PC-9 (cell line): ENCODE results near the gene THUMPD3. TPM values are rescaled to one million over a fixed set of nuclear protein-coding genes. Genes with fewer than 3 reads are reported as not detected.
A peak's percentile ranks its signal among the peaks of the same experiment; 100 is the strongest.

Experiments
- BruUV-seq: library from RNA; stranded (reverse); fragments of 400-500 nt; replicated peaks from 2 replicates; lab custom pipeline; 2021; lab: Mats Ljungman, UMichigan
- CTCF ChIA-PET: fragments of 300-600 bp; sonication (Branson Sonifier 250); formaldehyde crosslinking; loops from one replicate; lab custom pipeline; 2022; ENCODE audit warnings: antibody characterized with exemption; lab: Charles Lee
- POLR2A ChIA-PET: fragments of 300-600 bp; sonication (Branson Sonifier 250); formaldehyde crosslinking; loops from one replicate; lab custom pipeline; 2022; ENCODE audit warnings: antibody characterized with exemption; ENCODE audit not compliant: unreplicated experiment; lab: Charles Lee
- DNase-seq, 2 experiments: peaks; one replicate each; pipeline versions ENCODE4 v3.0.0 to v3.0.0-alpha.2; 2015 to 2022; ENCODE audit warnings: mixed read lengths in 1 of 2
- H2AFZ ChIP-seq: fragments of 200-600 bp; sonication (generic); 2 replicates; pipeline ENCODE4 v1.8.1; 2017; ENCODE audit warnings: antibody characterized with exemption
- H3F3A ChIP-seq: fragments of 200-600 bp; sonication (generic); 2 replicates; pipeline ENCODE4 v1.8.1; 2017; ENCODE audit warnings: antibody characterized with exemption, mild to moderate bottlenecking, low read depth; ENCODE audit not compliant: insufficient read depth
- H3K27ac ChIP-seq: fragments of 200-600 bp; sonication (generic); 2 replicates; pipeline ENCODE4 v1.6.1; 2016; ENCODE audit warnings: mixed run types
- H3K27me3 ChIP-seq: fragments of 200-600 bp; sonication (generic); 2 replicates; pipeline ENCODE4 v1.6.1; 2016; ENCODE audit warnings: low read depth, mixed run types; ENCODE audit not compliant: insufficient read depth
- H3K36me3 ChIP-seq: fragments of 200-600 bp; sonication (generic); 2 replicates; pipeline ENCODE4 v1.6.1; 2016; ENCODE audit warnings: low read depth, mixed run types
- H3K4me1 ChIP-seq: fragments of 200-600 bp; sonication (generic); replicated peaks from 2 replicates; pipeline ENCODE4 v1.6.1; 2016; ENCODE audit warnings: mixed run types; ENCODE audit not compliant: insufficient read depth
- H3K4me2 ChIP-seq: fragments of 200-600 bp; sonication (generic); 2 replicates; pipeline ENCODE4 v1.6.1; 2017; ENCODE audit warnings: mixed run types
- H3K4me3 ChIP-seq: fragments of 200-600 bp; sonication (generic); 2 replicates; pipeline ENCODE4 v1.6.1; 2016; ENCODE audit warnings: mixed run types
- H3K79me2 ChIP-seq: fragments of 200-600 bp; sonication (generic); 2 replicates; pipeline ENCODE4 v1.6.1; 2017; ENCODE audit warnings: low read depth, mixed run types
- H3K9me2 ChIP-seq: fragments of 200-600 bp; sonication (generic); 2 replicates; pipeline ENCODE4 v1.8.1; 2017; ENCODE audit warnings: mild to moderate bottlenecking; ENCODE audit not compliant: insufficient read depth
- H3K9me3 ChIP-seq: fragments of 200-600 bp; sonication (generic); 2 replicates; pipeline ENCODE4 v1.8.1; 2016; ENCODE audit warnings: low read depth; ENCODE audit not compliant: insufficient read depth
- H4K20me1 ChIP-seq: fragments of 200-600 bp; sonication (generic); 2 replicates; pipeline ENCODE4 v1.8.1; 2017; ENCODE audit not compliant: insufficient read depth
- CTCF ChIP-seq: fragments of 200-600 bp; sonication (generic); conservative IDR thresholded peaks from 2 replicates; pipeline ENCODE4 v1.6.1; 2017; ENCODE audit warnings: mixed run types, antibody characterized with exemption, mild to moderate bottlenecking, moderate library complexity
- EZH2 ChIP-seq: fragments of 200-600 bp; sonication (generic); IDR thresholded peaks from 2 replicates; pipeline ENCODE4 v1.8.0; 2017; ENCODE audit warnings: antibody characterized with exemption, low read depth
- intact Hi-C: fragments of 100-400 bp; cut with micrococcal nuclease; formaldehyde crosslinking; loops from one replicate; pipeline ENCODE4 v1.10.0; 2022; ENCODE audit not compliant: unreplicated experiment
- total RNA-seq: library from RNA; stranded (reverse); gene quantifications from 2 replicates; pipeline ENCODE4 v1.2.3, GENCODE V29; 2021

Gene THUMPD3
- total RNA-seq, 1 experiment from 2014 or later, result 48.8 TPM

DNA sequence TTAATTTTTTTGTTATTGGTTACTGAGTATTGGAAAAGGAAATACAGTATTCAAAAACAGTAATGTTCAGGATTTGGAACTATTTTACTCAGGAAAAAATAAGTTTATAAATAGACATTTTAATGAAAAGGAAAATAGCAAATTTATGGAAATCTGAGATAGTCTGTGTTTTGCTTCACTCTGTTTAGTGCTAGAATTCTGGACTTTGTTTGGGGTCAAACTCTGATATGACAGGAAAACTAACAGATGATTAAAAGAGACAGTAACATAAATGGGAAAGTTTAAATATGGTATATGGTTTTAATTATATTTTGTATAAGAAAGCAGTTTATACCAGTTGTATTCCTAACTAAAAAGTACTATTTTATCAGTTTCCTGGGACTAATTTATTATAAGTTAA, 52.0 kb downstream of the THUMPD3 start:
- H4K20me1 ChIP-seq, result peaks cover 78% of the 10 kb centered on the region

DNA sequence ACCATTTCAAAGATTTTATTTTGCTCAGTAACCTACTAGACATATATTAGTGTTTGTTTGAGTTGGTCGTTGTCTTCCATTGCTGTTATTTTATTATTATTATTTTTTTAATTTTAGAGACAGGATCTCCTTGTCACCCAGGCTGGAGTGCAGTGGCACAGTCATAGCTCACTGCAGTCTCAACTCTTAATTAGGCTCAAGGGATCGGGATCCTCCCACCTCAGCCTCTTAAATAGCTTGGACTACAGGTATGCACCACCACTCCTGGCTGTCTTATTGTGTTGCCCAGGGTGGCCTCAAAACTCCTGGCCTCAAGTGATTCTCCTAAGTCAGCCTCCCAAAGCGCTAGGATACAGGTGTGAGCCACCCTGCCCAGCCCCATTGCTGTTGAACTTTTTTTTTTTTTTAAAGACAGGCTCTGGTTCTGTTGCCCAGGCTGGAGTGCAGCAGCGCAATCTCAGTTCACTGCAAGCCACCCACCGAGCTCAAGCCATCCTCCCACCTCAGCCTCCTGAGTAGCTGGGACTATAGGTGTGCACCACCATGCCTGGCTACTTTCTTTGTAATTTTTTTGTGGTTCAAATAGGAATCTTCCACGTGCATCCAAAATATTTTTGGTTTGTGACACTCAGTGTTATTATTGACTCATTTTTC, 52.8 kb downstream of the THUMPD3 start:
- H3K27ac ChIP-seq, result peak overlapping the region; percentile 62
- H3K9me2 ChIP-seq, result no peaks in the 10 kb centered on the region
- peaks cover 10% of the 10 kb centered on the region for H3K36me3 ChIP-seq
- H3K27me3 ChIP-seq, result no peaks in the 10 kb centered on the region
- CTCF ChIA-PET, result no interaction called here
- peaks cover 43% of the 10 kb centered on the region for H3K4me1 ChIP-seq
- H3K9me3 ChIP-seq, result no peaks in the 10 kb centered on the region
- no peak overlapping the region for H2AFZ ChIP-seq
- intact Hi-C loops, result no loop called here
- peak overlapping the region; percentile 10 for H3K4me2 ChIP-seq
- POLR2A ChIA-PET, result no interaction called here
- H3K79me2 ChIP-seq, result peaks cover 100% of the 10 kb centered on the region
- H3K4me3 ChIP-seq, result no peak overlapping the region
- TF ChIP-seq EZH2, result no peak
- TF ChIP-seq CTCF, result no peak
- H3F3A ChIP-seq, result peaks cover 46% of the 10 kb centered on the region
- no peak for DNase-seq
- H4K20me1 ChIP-seq, result peaks cover 74% of the 10 kb centered on the region
- BruUV-seq, result no TSS peak

More for the DNA sequence above, 52.0 kb downstream of the THUMPD3 start:
- Histone ChIP-seq H3K4me1 (peaks cover 35% of the 10 kb centered on the region), H3K4me3 (no peak overlapping the region), H3K9me3 (no peaks in the 10 kb centered on the region; the same call in 1 of the 2 replicates), H3K79me2 (peaks cover 100% of the 10 kb centered on the region), H3K27ac (0 out of 2 replicates have a peak overlapping the region, but pooled peaks have one; percentile 62), H2AFZ (no peak overlapping the region), H3K9me2 (no peaks in the 10 kb centered on the region), H3K27me3 (no peaks in the 10 kb centered on the region), H3K36me3 (peaks cover 10% of the 10 kb centered on the region), H3K4me2 (no peak overlapping the region), H3F3A (peaks cover 46% of the 10 kb centered on the region)
- intact Hi-C loops, result no loop called here
- ChIA-PET POLR2A (no interaction called here), CTCF (no interaction called here)
- no peak for TF ChIP-seq EZH2
- no TSS peak for BruUV-seq
- DNase-seq, result no peak

DNA sequence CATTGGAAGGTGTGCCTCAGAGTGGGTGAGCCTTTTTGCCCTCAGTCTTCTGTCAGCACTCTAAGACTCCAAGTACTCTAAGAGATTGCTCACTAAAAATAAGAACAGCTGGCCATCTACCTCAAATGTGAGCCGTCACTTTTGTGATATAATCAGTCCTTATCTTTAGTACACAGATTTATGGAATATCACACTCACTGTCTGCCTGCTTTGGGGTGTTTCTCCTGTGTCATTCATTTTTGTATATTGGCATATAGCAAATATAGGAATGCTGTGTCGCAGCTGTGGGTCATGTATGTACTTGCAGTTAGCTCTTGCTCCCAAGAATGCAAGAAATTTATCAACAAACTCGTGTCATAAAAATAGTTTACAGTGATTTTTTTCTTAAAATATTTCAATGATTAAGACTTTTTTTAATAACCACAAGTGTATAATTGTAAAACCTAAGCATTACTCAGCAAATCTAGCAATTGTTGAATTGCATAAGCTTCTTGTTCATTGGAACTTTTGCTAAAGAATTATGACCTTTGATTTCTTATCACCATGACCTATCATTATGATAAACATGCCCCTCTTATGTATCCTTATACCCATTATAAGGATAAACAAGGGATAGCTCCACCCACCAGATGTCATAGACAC, 53.4 kb downstream of the THUMPD3 start:
- no peak overlapping the region for H3K4me3 ChIP-seq
- H3K27ac ChIP-seq, result peak overlapping the region; percentile 62
- H3K36me3 ChIP-seq, result peaks cover 10% of the 10 kb centered on the region
- H3K4me2 ChIP-seq, result peak overlapping the region; percentile 10
- TF ChIP-seq EZH2 (no peak), CTCF (no peak)
- H3K9me3 ChIP-seq, result no peaks in the 10 kb centered on the region
- no TSS peak for BruUV-seq
- POLR2A ChIA-PET, result no interaction called here
- no peak for DNase-seq
- CTCF ChIA-PET, result interaction anchor here (0.6 kb wide), 1 partner anchor 380 kb away, joined by 11 read pairs; no protein-coding TSS in a partner anchor
- H3K9me2 ChIP-seq, result no peaks in the 10 kb centered on the region
- no peak overlapping the region for H2AFZ ChIP-seq
- peaks cover 100% of the 10 kb centered on the region for H3K79me2 ChIP-seq
- H4K20me1 ChIP-seq, result peaks cover 74% of the 10 kb centered on the region
- intact Hi-C loops, result no loop called here
- no peaks in the 10 kb centered on the region for H3K27me3 ChIP-seq
- peaks cover 49% of the 10 kb centered on the region for H3K4me1 ChIP-seq
- peaks cover 52% of the 10 kb centered on the region for H3F3A ChIP-seq
